ENCODE measurements around the gene PPP6R2. TPM values are rescaled to one million over a fixed set of nuclear protein-coding genes. Genes with fewer than 3 reads are reported as not detected.

PPP6R2 gene
- polyA plus RNA-seq, 2 donors = 30.2 to 38.2 TPM

DNA sequence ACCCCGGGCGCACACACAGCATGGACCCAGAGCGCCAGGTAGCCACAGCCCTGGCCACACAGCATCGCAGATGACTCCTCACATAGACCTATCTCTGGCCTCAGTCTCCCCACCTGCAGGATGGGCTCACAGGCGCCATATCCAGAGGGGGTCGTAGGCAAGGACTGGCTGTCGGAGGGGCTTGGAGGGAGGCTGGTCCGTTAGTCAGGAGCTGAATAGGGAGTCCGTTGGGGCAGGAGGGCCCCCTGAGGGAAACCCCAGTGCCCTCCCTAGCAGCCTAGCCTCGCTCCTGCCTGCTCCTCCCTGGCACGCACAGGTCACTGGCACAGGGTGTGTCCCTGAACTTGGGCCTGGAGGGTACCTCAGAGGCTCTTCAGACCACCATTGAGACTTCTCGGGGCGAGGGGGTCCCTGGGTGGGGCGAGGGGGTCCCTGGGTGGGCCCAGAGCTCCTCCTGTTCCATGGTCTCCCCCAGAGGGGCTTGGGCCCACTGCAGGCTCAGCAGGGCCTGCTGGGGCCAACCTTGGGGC lies 37.7 kb upstream of the PPP6R2 start:
- Histone ChIP-seq H3K9me3 (ENCODE audit: control insufficient read depth in 2 of 2, insufficient read depth in 1 of 2, low read depth in 1 of 2, low read length in 1 of 2) (no peaks in the 10 kb centered on the region), H3K27me3 (ENCODE audit: control insufficient read depth in 1 of 2, insufficient read depth in 2 of 2, low read length in 2 of 2) (no peaks in the 10 kb centered on the region), H3K36me3 (ENCODE audit: control insufficient read depth in 2 of 2, insufficient read depth in 2 of 2, low read length in 1 of 2) (peaks cover 0 to 15% of the 10 kb centered on the region in 2 donors), H3K4me3 (ENCODE audit: low read depth in 1 of 2, low read length in 2 of 2) (peak overlapping the region; percentile 92 to 96), H3K27ac (ENCODE audit: low read depth in 2 of 2, low read length in 1 of 2) (peak overlapping the region; percentile 92 to 98), H3K4me1 (ENCODE audit: control insufficient read depth in 2 of 2, insufficient read depth in 2 of 2, low read length in 1 of 2) (peaks cover 33 to 53% of the 10 kb centered on the region in 2 donors)
- 38 to 47% methylated on average over 14 of the region's 14 CpGs for WGBS, 2 donors

- Histone ChIP-seq H3K27ac (ENCODE audit: low read depth in 2 of 2, low read length in 1 of 2) (peak overlapping the region; percentile 92 to 98), H3K9me3 (ENCODE audit: control insufficient read depth in 2 of 2, insufficient read depth in 1 of 2, low read depth in 1 of 2, low read length in 1 of 2) (no peaks in the 10 kb centered on the region), H3K4me1 (ENCODE audit: control insufficient read depth in 2 of 2, insufficient read depth in 2 of 2, low read length in 1 of 2) (peaks cover 28 to 47% of the 10 kb centered on the region in 2 donors), H3K4me3 (ENCODE audit: low read depth in 1 of 2, low read length in 2 of 2) (peak overlapping the region; percentile 92 to 96), H3K36me3 (ENCODE audit: control insufficient read depth in 2 of 2, insufficient read depth in 2 of 2, low read length in 1 of 2) (peaks cover 0 to 12% of the 10 kb centered on the region in 2 donors), H3K27me3 (ENCODE audit: control insufficient read depth in 1 of 2, insufficient read depth in 2 of 2, low read length in 2 of 2) (no peaks in the 10 kb centered on the region)
- WGBS, 2 donors = 3% methylated on average over 20 to 21 of the region's 21 CpGs
These were observed 37.1 kb upstream of the PPP6R2 start for GRCh38 chr22:50305923-50306566.

- H3K27me3 ChIP-seq (ENCODE audit: control insufficient read depth in 1 of 2, insufficient read depth in 2 of 2, low read length in 2 of 2) = no peaks in the 10 kb centered on the region
- peak within 1 kb of the TSS; percentile 92 to 98 for H3K27ac ChIP-seq (ENCODE audit: low read depth in 2 of 2, low read length in 1 of 2)
- peaks cover 0 to 12% of the 10 kb centered on the region in 2 donors for H3K36me3 ChIP-seq (ENCODE audit: control insufficient read depth in 2 of 2, insufficient read depth in 2 of 2, low read length in 1 of 2)
- no peaks in the 10 kb centered on the region for H3K9me3 ChIP-seq (ENCODE audit: control insufficient read depth in 2 of 2, insufficient read depth in 1 of 2, low read depth in 1 of 2, low read length in 1 of 2)
- peaks cover 23 to 37% of the 10 kb centered on the region in 2 donors for H3K4me1 ChIP-seq (ENCODE audit: control insufficient read depth in 2 of 2, insufficient read depth in 2 of 2, low read length in 1 of 2)
- peak within 1 kb of the TSS; percentile 92 to 96 for H3K4me3 ChIP-seq (ENCODE audit: low read depth in 1 of 2, low read length in 2 of 2)
- 1% methylated on average over 84 to 100 of the region's 105 CpGs for WGBS, 2 donors
These were observed 36.1 kb upstream of the PPP6R2 start, which contains the start of gene PLXNB2 for GRCh38 chr22:50306753-50307749. Gene PLXNB2 (minus strand): TSS chr22:50307646. CDS start chr22:50290584, 17,062 bp downstream.

DNA sequence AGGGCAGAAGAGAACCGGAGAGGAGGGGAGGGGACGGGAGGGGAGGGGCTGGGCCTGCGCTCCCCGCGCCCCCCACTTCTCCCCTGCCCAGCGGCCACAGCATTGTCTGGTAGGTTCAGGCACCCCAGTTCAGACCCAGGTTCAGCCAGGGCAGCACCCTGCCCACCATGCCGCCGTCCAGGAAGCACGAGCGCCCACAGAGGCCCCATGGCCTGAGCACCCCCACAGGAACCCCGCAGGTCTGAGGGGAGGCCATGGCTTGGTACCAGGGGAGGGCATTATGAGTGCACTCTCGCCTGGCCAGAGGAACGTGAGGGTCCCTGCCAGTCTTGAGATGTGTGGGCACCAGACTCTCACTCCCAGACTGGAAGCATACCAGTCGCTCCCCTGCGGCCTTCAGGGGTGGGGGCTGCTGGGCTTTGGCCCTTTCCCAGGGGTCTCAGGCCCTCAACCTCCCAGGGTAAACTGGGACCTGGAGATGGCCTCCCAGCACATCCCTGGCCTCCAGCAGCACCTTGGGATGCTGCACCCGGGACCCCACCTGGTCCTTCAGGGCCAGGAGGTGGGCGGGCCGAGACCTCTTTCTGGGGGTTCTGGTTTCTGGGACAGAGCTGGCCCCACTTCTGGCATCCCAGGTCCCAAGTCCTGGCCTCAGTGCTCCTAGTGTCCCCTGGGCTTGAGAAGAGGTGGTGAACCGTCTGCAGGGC lies 35.1 kb upstream of the PPP6R2 start:
- WGBS, 2 donors = 33 to 54% methylated on average over 14 to 19 of the region's 19 CpGs
- Histone ChIP-seq H3K4me1 (ENCODE audit: control insufficient read depth in 2 of 2, insufficient read depth in 2 of 2, low read length in 1 of 2) (peaks cover 16 to 27% of the 10 kb centered on the region in 2 donors), H3K4me3 (ENCODE audit: low read depth in 1 of 2, low read length in 2 of 2) (no peak overlapping the region), H3K27me3 (ENCODE audit: control insufficient read depth in 1 of 2, insufficient read depth in 2 of 2, low read length in 2 of 2) (no peaks in the 10 kb centered on the region), H3K36me3 (ENCODE audit: control insufficient read depth in 2 of 2, insufficient read depth in 2 of 2, low read length in 1 of 2) (peaks cover 0 to 5% of the 10 kb centered on the region in 2 donors), H3K27ac (ENCODE audit: low read depth in 2 of 2, low read length in 1 of 2) (peak overlapping the region; percentile 81 to 83), H3K9me3 (ENCODE audit: control insufficient read depth in 2 of 2, insufficient read depth in 1 of 2, low read depth in 1 of 2, low read length in 1 of 2) (no peaks in the 10 kb centered on the region)

DNA sequence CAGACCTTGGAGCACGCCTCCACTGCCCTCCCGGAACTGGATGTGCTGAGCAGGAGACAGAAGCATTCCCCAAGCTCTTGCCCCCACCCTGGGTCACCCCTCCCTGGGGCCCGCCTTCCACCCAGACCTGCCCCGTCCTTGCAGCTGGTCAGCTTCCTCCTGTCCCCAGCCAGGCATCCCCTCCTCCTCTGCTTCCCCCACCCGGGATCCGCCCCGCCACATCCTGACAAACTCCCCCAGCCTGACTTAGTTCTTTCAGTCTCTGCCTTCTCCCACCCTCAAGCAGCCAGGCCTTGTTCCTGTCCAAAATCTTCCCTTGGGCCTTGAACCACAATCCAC lies 34.6 kb upstream of the PPP6R2 start:
- no peaks in the 10 kb centered on the region for H3K27me3 ChIP-seq (ENCODE audit: control insufficient read depth in 1 of 2, insufficient read depth in 2 of 2, low read length in 2 of 2)
- no peak overlapping the region for H3K4me3 ChIP-seq (ENCODE audit: low read depth in 1 of 2, low read length in 2 of 2)
- H3K4me1 ChIP-seq (ENCODE audit: control insufficient read depth in 2 of 2, insufficient read depth in 2 of 2, low read length in 1 of 2) = peaks cover 10 to 21% of the 10 kb centered on the region in 2 donors
- H3K27ac ChIP-seq (ENCODE audit: low read depth in 2 of 2, low read length in 1 of 2) = peak overlapping the region; percentile 81 to 83
- no peaks in the 10 kb centered on the region for H3K9me3 ChIP-seq (ENCODE audit: control insufficient read depth in 2 of 2, insufficient read depth in 1 of 2, low read depth in 1 of 2, low read length in 1 of 2)
- 45 to 60% methylated on average over 7 of the region's 7 CpGs for WGBS, 2 donors
- peaks cover 0 to 3% of the 10 kb centered on the region in 2 donors for H3K36me3 ChIP-seq (ENCODE audit: control insufficient read depth in 2 of 2, insufficient read depth in 2 of 2, low read length in 1 of 2)

GRCh38 chr22:50308986-50309600 lies 34.0 kb upstream of the PPP6R2 start:
- Histone ChIP-seq H3K36me3 (ENCODE audit: control insufficient read depth in 2 of 2, insufficient read depth in 2 of 2, low read length in 1 of 2) (peaks cover 0 to 1% of the 10 kb centered on the region in 2 donors), H3K4me1 (ENCODE audit: control insufficient read depth in 2 of 2, insufficient read depth in 2 of 2, low read length in 1 of 2) (peaks cover 5 to 16% of the 10 kb centered on the region in 2 donors), H3K27me3 (ENCODE audit: control insufficient read depth in 1 of 2, insufficient read depth in 2 of 2, low read length in 2 of 2) (no peaks in the 10 kb centered on the region), H3K9me3 (ENCODE audit: control insufficient read depth in 2 of 2, insufficient read depth in 1 of 2, low read depth in 1 of 2, low read length in 1 of 2) (no peaks in the 10 kb centered on the region), H3K27ac (ENCODE audit: low read depth in 2 of 2, low read length in 1 of 2) (peak overlapping the region; percentile 56 to 81), H3K4me3 (ENCODE audit: low read depth in 1 of 2, low read length in 2 of 2) (no peak overlapping the region)
- 60 to 64% methylated on average over 6 to 9 of the region's 9 CpGs for WGBS, 2 donors

- Histone ChIP-seq H3K27me3 (ENCODE audit: control insufficient read depth in 1 of 2, insufficient read depth in 2 of 2, low read length in 2 of 2) (no peaks in the 10 kb centered on the region), H3K27ac (ENCODE audit: low read depth in 2 of 2, low read length in 1 of 2) (peak overlapping the region in 1 of 2 donors; percentile 17), H3K9me3 (ENCODE audit: control insufficient read depth in 2 of 2, insufficient read depth in 1 of 2, low read depth in 1 of 2, low read length in 1 of 2) (no peaks in the 10 kb centered on the region), H3K36me3 (ENCODE audit: control insufficient read depth in 2 of 2, insufficient read depth in 2 of 2, low read length in 1 of 2) (no peaks in the 10 kb centered on the region), H3K4me1 (ENCODE audit: control insufficient read depth in 2 of 2, insufficient read depth in 2 of 2, low read length in 1 of 2) (peaks cover 2 to 13% of the 10 kb centered on the region in 2 donors), H3K4me3 (ENCODE audit: low read depth in 1 of 2, low read length in 2 of 2) (no peak overlapping the region)
- WGBS, 2 donors = 81 to 82% methylated on average over 7 of the region's 7 CpGs
These were observed 33.5 kb upstream of the PPP6R2 start for GRCh38 chr22:50309601-50309991.

DNA sequence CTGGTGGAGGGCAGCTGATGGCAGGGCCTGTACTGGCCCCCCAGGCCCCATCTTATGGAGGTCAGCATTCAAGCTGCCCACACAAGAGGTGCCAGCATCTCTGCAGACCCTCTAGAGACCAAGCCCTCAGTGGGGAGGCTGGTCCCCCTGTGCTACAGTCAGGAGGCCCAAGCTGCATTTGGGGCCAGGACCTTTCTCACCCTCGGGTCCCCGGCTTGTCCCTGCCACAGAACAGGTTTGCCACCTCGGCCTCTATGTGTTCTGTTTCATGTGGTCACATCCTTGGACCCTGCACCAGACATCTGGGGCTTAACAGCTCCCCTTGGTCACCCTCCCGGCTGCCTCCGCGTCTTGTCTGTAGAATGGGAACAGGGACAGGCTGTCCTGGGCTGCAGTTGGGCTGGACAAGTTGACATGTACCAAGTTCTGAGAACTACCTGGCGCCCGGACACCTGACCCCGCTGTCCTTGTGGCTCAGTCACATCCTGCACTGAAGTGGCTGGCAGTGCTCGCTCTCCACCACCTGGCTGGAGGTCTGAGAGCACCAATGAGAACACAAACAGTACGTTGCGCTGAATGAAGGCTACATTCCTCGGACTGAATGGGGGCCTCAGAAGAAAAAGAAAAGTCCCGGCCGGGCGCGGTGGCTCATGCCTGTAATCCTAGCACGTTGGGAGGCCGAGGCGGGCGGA lies 33.0 kb upstream of the PPP6R2 start:
- H3K27ac ChIP-seq (ENCODE audit: low read depth in 2 of 2, low read length in 1 of 2) = no peak overlapping the region
- 87% methylated on average over 20 to 21 of the region's 21 CpGs for WGBS, 2 donors
- H3K36me3 ChIP-seq (ENCODE audit: control insufficient read depth in 2 of 2, insufficient read depth in 2 of 2, low read length in 1 of 2) = no peaks in the 10 kb centered on the region
- peaks cover 0 to 8% of the 10 kb centered on the region in 2 donors for H3K4me1 ChIP-seq (ENCODE audit: control insufficient read depth in 2 of 2, insufficient read depth in 2 of 2, low read length in 1 of 2)
- no peak overlapping the region for H3K4me3 ChIP-seq (ENCODE audit: low read depth in 1 of 2, low read length in 2 of 2)
- no peaks in the 10 kb centered on the region for H3K27me3 ChIP-seq (ENCODE audit: control insufficient read depth in 1 of 2, insufficient read depth in 2 of 2, low read length in 2 of 2)
- no peaks in the 10 kb centered on the region for H3K9me3 ChIP-seq (ENCODE audit: control insufficient read depth in 2 of 2, insufficient read depth in 1 of 2, low read depth in 1 of 2, low read length in 1 of 2)
